Measurements from ENCODE around the gene SPATA21. TPM values are rescaled to one million over a fixed set of nuclear protein-coding genes. Genes with fewer than 3 reads are reported as not detected.

The SPATA21 gene
- total and polyA plus RNA-seq, 2 donors from 2014 or later, result not detected

DNA sequence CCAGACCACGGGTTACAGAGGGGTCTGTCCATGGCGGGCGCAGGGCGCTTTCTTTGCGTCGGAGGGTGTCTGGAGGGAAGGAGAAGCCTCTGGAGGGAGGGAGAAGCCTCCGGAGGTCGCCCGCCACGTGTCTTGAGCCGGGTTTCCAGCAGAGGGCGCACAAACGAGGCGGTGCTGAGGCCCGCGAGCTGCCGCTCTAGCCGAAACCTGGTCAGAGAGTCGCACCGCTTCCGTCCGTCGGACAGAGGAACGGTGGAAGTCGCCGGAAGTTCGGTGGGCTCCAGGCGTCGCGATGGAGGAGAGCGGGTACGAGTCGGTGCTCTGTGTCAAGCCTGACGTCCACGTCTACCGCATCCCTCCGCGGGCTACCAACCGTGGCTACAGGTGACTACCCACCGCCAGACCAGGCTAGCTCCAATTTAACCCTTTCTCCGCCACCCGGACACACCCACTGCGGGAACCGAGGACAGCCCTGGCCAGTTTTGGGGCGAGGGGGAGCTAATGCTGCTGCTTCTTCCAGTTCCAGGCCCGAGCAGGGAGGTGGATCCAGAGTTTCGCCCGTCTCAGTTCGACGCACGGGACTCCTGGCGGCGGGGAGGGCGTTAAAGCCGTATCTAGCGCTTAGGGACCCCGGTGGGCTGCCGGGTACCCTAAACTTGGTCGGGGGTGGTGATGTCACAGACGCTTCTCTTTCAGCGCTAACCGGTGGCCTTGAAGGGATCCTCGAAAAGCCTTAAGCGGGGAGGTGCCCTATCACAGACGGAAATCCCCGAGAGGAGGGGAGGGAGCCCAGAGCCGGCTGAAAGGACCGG, 3.5 kb upstream of the SPATA21 start, which contains the start of gene NECAP2:
Gene NECAP2 (plus strand): TSS at position 255 of the 812 bp plus-strand sequence. CDS start 38 bp downstream, at position 293.
- DNase-seq, result peak; percentile 94 to 97 (median 95)
- Histone ChIP-seq H3K36me3 (ENCODE audit: control insufficient read depth in 2 of 3, insufficient read depth in 3 of 3, low read length in 3 of 3) (peaks cover 3 to 9% (median 5%) of the 10 kb centered on the region in 3 donors), H3K9me3 (ENCODE audit: control insufficient read depth in 2 of 3, insufficient read depth in 1 of 3, low read length in 3 of 3) (no peaks in the 10 kb centered on the region), H3K4me3 (ENCODE audit: low read length in 3 of 3) (peak within 1 kb of the TSS; percentile 91 to 98 (median 98)), H3K27ac (ENCODE audit: low read depth in 2 of 2, low read length in 2 of 2) (peak within 1 kb of the TSS; percentile 38 to 76), H3K9ac (ENCODE audit: low read length in 3 of 3) (peak within 1 kb of the TSS; percentile 78 to 96 (median 81)), H3K4me1 (ENCODE audit: control insufficient read depth in 2 of 3, insufficient read depth in 2 of 3, low read depth in 1 of 3, low read length in 3 of 3) (peaks cover 0 to 10% (median 0%) of the 10 kb centered on the region in 3 donors), H3K27me3 (ENCODE audit: control insufficient read depth, insufficient read depth, low read length) (no peaks in the 10 kb centered on the region)
- FAIRE-seq, result no peak
- intact Hi-C loops (cut with DNase I), result no loop called here
- TF ChIP-seq, protein P1, sequence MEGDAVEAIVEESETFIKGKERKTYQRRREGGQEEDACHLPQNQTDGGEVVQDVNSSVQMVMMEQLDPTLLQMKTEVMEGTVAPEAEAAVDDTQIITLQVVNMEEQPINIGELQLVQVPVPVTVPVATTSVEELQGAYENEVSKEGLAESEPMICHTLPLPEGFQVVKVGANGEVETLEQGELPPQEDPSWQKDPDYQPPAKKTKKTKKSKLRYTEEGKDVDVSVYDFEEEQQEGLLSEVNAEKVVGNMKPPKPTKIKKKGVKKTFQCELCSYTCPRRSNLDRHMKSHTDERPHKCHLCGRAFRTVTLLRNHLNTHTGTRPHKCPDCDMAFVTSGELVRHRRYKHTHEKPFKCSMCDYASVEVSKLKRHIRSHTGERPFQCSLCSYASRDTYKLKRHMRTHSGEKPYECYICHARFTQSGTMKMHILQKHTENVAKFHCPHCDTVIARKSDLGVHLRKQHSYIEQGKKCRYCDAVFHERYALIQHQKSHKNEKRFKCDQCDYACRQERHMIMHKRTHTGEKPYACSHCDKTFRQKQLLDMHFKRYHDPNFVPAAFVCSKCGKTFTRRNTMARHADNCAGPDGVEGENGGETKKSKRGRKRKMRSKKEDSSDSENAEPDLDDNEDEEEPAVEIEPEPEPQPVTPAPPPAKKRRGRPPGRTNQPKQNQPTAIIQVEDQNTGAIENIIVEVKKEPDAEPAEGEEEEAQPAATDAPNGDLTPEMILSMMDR (IDR thresholded peaks at IDR 0.05; ENCODE audit: borderline replicate concordance, extremely low read depth, insufficient read depth), result peak; percentile 80

DNA sequence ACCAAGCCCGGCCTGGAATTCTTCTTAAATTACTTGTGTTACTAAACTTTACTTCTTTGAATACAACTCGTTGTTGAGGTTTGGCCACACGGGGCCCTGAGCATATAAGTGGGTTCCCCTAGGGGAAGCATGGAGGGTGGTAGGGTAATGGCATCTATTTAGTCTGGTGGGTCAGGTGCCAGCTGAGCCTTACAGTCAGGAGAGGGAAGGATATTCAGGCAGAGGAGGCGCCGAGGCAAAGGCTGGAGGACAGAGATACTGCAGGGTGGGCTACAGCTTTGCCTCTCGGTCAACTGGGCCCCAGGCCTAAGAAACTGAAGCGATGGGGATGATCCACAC, 2.9 kb upstream of the SPATA21 start:
- Histone ChIP-seq H3K4me1 (ENCODE audit: control insufficient read depth in 2 of 3, insufficient read depth in 2 of 3, low read depth in 1 of 3, low read length in 3 of 3) (peaks cover 0 to 10% (median 0%) of the 10 kb centered on the region in 3 donors), H3K4me3 (ENCODE audit: low read length in 3 of 3) (peak overlapping the region; percentile 91 to 98 (median 98)), H3K9me3 (ENCODE audit: control insufficient read depth in 2 of 3, insufficient read depth in 1 of 3, low read length in 3 of 3) (no peaks in the 10 kb centered on the region), H3K27me3 (ENCODE audit: control insufficient read depth, insufficient read depth, low read length) (no peaks in the 10 kb centered on the region), H3K27ac (ENCODE audit: low read depth in 2 of 2, low read length in 2 of 2) (no peak overlapping the region), H3K9ac (ENCODE audit: low read length in 3 of 3) (peak overlapping the region; percentile 20 to 78 (median 23)), H3K36me3 (ENCODE audit: control insufficient read depth in 2 of 3, insufficient read depth in 3 of 3, low read length in 3 of 3) (peaks cover 2 to 6% (median 5%) of the 10 kb centered on the region in 3 donors)
- intact Hi-C loops (cut with DNase I), result no loop called here
- TF ChIP-seq, protein P1 (IDR thresholded peaks at IDR 0.05; ENCODE audit: borderline replicate concordance, extremely low read depth, insufficient read depth), result no peak
- FAIRE-seq (no peak), DNase-seq (no peak)

DNA sequence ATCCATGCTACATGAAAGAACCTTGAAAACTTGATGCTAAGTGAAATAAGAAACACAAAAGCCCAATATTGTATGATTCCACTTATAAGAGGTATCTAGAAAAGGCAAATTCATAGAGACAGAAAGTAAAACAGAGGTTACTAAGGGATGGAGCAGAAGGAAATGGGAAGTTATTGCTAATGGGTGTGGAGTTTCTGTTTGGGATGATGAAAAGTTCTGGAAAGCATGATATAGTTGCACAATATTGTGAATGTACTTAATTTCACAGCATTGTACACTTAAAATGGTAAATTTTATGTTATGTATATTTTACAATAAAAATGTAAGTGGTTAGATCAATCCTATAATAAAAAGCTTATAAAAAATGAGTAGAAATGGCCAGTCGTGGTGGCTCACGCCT, 1.7 kb upstream of the SPATA21 start:
- Histone ChIP-seq H3K9me3 (ENCODE audit: control insufficient read depth in 2 of 3, insufficient read depth in 1 of 3, low read length in 3 of 3) (no peaks in the 10 kb centered on the region), H3K36me3 (ENCODE audit: control insufficient read depth in 2 of 3, insufficient read depth in 3 of 3, low read length in 3 of 3) (peaks cover 0 to 5% (median 2%) of the 10 kb centered on the region in 3 donors), H3K27ac (ENCODE audit: low read depth in 2 of 2, low read length in 2 of 2) (no peak overlapping the region), H3K4me1 (ENCODE audit: control insufficient read depth in 2 of 3, insufficient read depth in 2 of 3, low read depth in 1 of 3, low read length in 3 of 3) (peaks cover 0 to 9% (median 0%) of the 10 kb centered on the region in 3 donors), H3K9ac (ENCODE audit: low read length in 3 of 3) (no peak overlapping the region), H3K27me3 (ENCODE audit: control insufficient read depth, insufficient read depth, low read length) (no peaks in the 10 kb centered on the region), H3K4me3 (ENCODE audit: low read length in 3 of 3) (no peak overlapping the region)
- DNase-seq (no peak), FAIRE-seq (no peak)
- intact Hi-C loops (cut with DNase I), result no loop called here
- TF ChIP-seq, protein P1 (IDR thresholded peaks at IDR 0.05; ENCODE audit: borderline replicate concordance, extremely low read depth, insufficient read depth), result no peak
